NCI-H774 (cell line): Measurements from ENCODE around the gene WWC2.
A peak's percentile ranks its signal among the peaks of the same experiment; 100 is the strongest.
"Not testable (repeated sequence)": the region's sequence is repeated elsewhere in the genome, so short reads cannot be mapped to it uniquely, and the experiment has no call there.

Experiments used
- DNase-seq: peaks from one replicate; lab custom pipeline; 2025; lab: John Stamatoyannopoulos, UW

The WWC2 gene

GRCh38 chr4:183100827-183101226 is 1.8 kb downstream of the WWC2 start:
- no peak for DNase-seq

DNA sequence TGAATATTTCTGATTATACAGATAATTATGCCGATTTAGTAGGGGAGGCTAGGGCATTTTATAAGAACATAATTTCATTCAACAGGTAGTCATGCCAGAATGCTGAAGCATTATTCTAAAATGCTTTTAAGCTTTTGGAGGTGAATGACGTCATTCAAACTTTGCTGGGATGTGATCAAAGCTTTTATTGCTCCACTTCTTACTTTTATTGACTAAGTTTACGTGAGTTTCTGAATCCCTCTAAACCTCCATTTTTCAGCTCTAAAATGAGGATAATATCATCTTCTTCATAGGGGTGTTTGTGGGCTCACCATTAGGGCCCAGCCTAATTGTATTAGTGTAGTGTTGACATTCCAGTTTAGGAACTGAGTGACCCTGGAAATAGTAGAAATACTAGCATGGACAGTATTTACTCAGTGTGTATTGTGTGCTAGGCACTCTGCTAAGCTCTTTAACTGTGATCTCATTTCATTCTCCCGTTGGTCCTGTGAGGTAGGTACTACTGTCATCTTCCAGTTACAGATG is 3.0 kb downstream of the WWC2 start:
- no peak for DNase-seq

- DNase-seq = no peak
Observed at GRCh38 chr4:183105092-183105491, 6.0 kb downstream of the WWC2 start.

DNA sequence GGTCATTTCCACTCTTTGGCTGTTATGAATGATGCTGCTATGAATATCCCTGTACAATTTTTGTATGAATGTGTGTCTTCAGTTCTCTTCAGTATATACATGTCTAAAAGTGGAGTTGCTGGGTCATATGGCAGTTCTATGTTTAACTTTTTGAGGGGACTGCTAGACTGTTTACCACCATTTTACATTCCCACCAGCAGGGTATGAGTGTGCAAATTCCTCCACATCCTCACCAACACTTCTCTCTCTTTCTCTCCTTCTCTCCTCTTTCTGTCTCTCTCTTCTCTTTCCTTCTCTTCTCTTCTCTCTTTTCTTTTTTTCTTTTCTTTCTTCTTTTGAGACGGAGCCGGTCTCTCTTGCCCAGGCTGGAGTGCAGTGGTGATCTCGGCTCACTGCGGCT is 7.8 kb downstream of the WWC2 start:
- DNase-seq = no peak

- no peak for DNase-seq
Observed at GRCh38 chr4:183107891-183108459, 8.9 kb downstream of the WWC2 start.

GRCh38 chr4:183110244-183110643 is 11.2 kb downstream of the WWC2 start:
- DNase-seq = no peak

- DNase-seq = no peak
Observed at GRCh38 chr4:183111452-183111885, 12.4 kb downstream of the WWC2 start.

DNA sequence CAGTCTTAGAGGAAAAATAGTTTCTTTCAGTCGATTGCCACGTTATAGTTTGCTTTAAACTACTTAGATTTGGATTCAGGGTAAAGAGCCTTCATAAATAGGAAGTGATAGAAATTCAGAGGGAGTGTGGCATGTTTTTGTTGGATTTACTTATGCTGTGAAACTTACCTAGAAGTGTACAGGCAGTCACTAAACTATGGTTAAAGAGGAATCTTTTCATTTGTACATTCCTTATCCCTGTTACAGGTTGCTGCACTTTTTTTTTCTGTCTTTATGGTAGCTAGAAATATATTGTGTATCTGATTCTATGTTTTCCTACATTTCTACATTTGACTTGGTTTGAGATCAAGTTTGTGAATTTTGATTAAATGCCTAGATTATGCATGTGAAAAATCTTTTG is 19.1 kb downstream of the WWC2 start:
- DNase-seq = no peak

DNA sequence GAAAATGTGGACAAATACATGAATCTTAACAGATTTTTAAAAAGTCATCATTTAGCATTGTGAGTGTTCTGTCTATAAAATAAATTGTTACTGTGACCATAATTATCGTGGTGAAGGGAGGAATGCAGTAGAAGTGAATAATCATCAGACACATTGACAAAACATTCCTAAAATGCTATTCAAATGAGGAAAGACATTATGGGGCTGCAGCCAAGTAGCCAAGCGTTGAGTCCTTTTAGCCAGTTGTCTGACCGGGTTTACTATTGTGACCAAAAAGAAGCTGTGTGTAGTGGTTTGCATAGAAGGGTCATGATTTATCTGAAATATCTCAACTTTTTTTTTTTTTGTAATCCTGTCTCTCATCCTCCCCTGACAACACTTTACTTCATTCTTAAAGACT is 19.5 kb downstream of the WWC2 start:
- DNase-seq = no peak

GRCh38 chr4:183121660-183122059 is 22.6 kb downstream of the WWC2 start:
- DNase-seq = not testable (repeated sequence)

DNA sequence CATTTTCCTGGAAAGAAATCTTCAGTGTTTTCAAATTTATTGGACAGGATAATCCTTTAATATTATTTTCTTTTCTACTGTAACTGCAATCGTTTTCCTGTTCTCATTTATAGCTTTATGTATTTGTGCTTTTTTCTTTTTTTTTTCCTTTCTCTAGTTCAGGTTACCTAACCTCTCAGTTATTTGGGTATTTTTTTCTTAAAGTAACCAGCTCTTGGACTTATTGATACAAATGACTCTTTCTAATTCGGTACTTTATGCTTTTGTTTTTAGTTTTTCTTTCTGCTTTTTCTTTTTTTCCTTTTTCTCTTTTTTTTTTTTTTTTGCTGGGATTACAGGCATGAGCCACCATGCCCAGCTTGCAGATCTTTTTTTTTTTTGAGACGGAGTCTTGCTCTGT is 25.2 kb downstream of the WWC2 start:
- DNase-seq = no peak

DNA sequence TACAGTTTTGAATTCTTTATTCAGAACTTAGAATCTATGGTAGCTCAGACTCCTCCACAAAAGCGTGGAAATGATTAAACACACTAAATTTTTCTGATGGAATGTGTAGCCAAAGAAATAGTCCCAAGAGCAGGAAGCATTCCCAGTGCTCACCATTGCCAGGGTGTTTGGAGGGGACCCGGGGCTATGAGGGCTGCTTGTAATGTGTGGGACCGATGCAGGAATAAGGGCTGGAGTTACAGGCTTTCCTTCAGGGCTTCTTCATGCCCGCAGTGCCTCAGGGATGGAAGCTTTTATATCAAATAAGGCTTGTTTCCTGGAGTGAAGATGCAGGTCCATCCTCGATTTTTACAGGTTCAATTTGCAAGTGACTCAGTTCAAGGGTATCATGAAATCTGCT is 25.8 kb downstream of the WWC2 start:
- DNase-seq = no peak

DNA sequence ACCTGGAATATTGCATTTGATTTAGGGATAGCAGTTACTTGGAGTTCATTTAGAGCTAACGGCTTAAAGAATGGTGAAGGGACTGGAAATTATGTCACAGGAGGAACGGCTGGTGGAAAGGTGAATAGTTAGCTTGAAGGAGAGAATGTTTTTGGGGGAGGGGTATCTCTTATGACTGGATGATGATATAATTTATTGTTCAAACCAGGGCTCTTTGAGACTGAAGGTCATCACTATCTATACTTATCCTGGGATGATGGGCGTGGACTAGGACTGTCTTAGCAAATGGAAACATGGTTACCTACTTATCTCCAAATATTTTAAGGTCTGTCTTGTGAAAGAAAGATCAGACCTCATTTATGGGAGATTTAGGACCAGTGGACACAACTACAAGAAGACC is 30.1 kb downstream of the WWC2 start:
- DNase-seq = no peak

- no peak for DNase-seq
Observed at GRCh38 chr4:183129675-183130074, 30.6 kb downstream of the WWC2 start.

GRCh38 chr4:183130328-183131155 is 31.5 kb downstream of the WWC2 start:
- DNase-seq = peak; percentile 70

DNA sequence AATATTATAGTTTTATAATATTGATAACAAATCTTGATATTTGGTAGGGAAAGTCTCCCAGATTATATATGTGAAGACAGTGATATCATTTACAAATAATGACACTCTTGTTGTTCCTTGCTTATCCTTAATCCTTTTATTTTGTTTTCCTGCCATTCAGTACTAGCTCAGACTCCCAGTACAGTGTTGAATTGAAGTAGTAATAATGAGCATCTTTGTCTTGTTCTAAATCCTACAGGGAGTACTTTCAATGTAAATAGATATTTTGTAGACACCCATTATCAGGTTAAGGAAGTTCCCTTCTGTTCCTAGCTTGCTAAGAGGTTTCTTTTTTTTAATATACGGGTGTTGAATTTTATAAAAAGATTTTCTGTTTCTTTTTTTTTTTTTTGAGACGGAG is 33.0 kb downstream of the WWC2 start:
- DNase-seq = no peak

DNA sequence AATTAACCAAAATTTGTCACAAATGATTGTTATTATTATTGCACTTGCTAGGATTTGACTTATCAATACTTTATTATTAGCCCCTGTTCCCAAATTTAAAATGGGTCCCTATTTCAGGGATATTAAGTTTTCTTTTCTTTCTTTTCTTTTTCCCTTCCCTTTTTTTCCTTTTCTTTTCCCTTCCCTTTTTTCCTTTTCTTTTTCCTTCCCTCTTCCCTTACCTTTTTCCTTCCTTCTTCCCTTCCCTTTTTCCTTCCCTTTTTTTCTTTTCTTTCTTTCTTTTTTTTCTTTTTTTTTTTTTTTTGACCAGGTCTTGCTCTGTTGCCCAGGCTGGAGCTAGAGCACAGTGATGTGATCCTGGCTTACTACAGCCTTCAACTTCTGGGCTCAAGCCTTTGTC is 33.8 kb downstream of the WWC2 start:
- no peak for DNase-seq

GRCh38 chr4:183136855-183137254 is 37.8 kb downstream of the WWC2 start:
- no peak for DNase-seq

DNA sequence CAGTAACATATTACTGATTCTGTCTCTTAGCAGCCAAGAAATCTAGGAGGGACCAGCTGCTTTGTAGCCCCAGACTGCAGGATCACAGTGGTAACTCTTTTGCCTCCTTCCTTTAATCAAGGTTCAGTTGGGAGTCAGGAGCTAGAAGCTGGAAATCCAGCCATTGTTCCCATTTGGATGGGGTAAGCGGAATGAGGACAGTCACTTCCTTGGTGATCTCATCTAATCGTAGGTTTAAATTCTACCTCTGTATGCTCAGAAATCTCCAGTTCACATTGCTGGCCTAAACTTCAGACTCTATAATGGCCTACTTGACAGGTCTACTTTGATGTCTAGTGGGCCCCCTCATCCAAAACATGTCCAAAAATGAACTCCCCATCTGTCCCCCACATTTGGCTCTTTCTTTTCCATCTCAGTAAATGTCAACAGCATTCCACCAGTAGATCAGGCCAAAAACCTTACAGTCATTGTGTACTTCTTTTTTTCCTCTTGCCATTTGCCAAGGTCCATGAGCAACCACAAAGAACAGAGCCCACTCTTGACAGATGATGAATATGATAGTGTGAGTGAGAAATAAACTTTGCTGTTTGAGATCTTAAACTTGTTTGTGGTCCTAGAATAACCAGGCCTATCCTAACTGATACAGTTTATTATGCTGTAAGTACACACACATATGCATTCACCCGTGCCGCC is 40.1 kb downstream of the WWC2 start:
- DNase-seq = no peak

DNA sequence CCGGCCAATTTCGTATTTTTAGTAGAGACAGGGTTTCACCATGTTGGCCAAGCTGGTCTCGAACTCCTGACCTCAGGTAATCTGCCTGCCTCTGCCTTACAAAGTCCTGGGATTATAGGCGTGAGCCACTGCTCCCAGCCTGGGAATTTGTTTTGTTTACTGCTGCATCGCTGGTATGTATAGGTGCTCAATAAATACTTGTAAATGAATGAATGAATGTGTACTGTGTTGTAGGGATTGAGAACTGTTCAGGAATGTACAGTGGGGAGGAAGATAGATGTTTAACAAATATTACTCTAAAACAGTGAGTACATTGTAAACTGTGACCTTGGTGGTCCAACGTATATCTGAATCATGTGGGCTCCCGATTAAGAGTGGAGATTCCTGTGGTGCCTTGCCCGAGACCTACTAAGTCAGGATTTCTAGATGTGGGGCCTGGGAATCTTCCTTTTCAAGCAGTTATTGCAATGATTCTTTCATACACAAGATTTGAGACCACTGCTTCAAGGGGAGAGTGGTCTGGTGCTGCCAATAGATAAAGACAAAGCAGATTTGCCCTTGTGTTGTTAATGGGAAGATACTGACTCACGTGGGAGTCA is 41.0 kb downstream of the WWC2 start:
- DNase-seq = no peak

GRCh38 chr4:183140911-183141320 is 41.9 kb downstream of the WWC2 start:
- DNase-seq = no peak

GRCh38 chr4:183141997-183142396 is 42.9 kb downstream of the WWC2 start:
- DNase-seq = no peak
